Naive thymus-derived CD8-positive, alpha-beta T cell (primary cell): Measurements from ENCODE around the gene ANXA2R. TPM values are rescaled to one million over a fixed set of nuclear protein-coding genes. Genes with fewer than 3 reads are reported as not detected.

ENCODE experiments used
- ATAC-seq, 2 donors: fragments of 150-1000 bp; cut with Tn5 transposase in 1 of 2; sonication (Bioruptor Pico), chemical (Tn5 transposase) in 1 of 2; 1 replicate in 1 of 2; 2 replicates in 1 of 2; pipeline ENCODE4 v1.10.0; 2021; ENCODE audit warnings: mild to moderate bottlenecking in 2 of 2, moderate library complexity in 2 of 2
- POLR2A ChIA-PET: fragments of 350-600 bp; sonication (Branson Sonifier 250); formaldehyde crosslinking; loops from one replicate; lab custom pipeline; 2021; ENCODE audit warnings: antibody characterized with exemption; lab: Charles Lee
- DNase-seq, 10 donors: peaks; one replicate each; pipeline versions ENCODE4 v3.0.0 to v3.0.0-alpha.2; 2020 to 2022
- H3K27ac Mint-ChIP-seq, 10 donors: one replicate each; pipeline ENCODE4 v1.8.0; 2020 to 2022; ENCODE audit warnings: mild to moderate bottlenecking in 10 of 10, mixed read lengths in 10 of 10, moderate library complexity in 4 of 10, inconsistent platforms in 1 of 10
- H3K27me3 Mint-ChIP-seq, 5 donors: one replicate each; pipeline ENCODE4 v1.8.0; 2021 to 2022; ENCODE audit warnings: mixed read lengths in 5 of 5
- H3K36me3 Mint-ChIP-seq, 3 donors: one replicate each; pipeline ENCODE4 v1.8.0; 2020 to 2022; ENCODE audit warnings: mixed read lengths in 3 of 3, mild to moderate bottlenecking in 2 of 3, inconsistent platforms in 1 of 3
- H3K4me1 Mint-ChIP-seq, 4 donors: one replicate each; pipeline ENCODE4 v1.8.0; 2021 to 2022; ENCODE audit warnings: mixed read lengths in 4 of 4
- H3K4me3 Mint-ChIP-seq, 10 donors: one replicate each; pipeline ENCODE4 v1.8.0; 2020 to 2022; ENCODE audit warnings: mild to moderate bottlenecking in 10 of 10, mixed read lengths in 10 of 10, moderate library complexity in 6 of 10, inconsistent platforms in 1 of 10
- H3K9me3 Mint-ChIP-seq, 9 donors: one replicate each; pipeline ENCODE4 v1.8.0; 2020 to 2022; ENCODE audit warnings: mixed read lengths in 9 of 9, mild to moderate bottlenecking in 3 of 9, inconsistent platforms in 1 of 9, moderate library complexity in 1 of 9
- polyA plus RNA-seq, 3 donors: library from polyadenylated mRNA; unstranded; fragments of 300-500 nt; fragmentation: Illumina TruSeq; gene quantifications; one replicate each; pipeline ENCODE4 v1.2.3, GENCODE V29; 2021
- total RNA-seq, 8 experiments: library from RNA in 2 of 8; stranded (reverse) in 2 of 8; gene quantifications; one replicate each; pipeline ENCODE4 v1.2.3 and lab custom pipeline; 2021 to 2026

The ANXA2R gene
- total and polyA plus RNA-seq, 5 experiments from 2014 or later = 51.5 to 72.7 (median 65.9) TPM

DNA sequence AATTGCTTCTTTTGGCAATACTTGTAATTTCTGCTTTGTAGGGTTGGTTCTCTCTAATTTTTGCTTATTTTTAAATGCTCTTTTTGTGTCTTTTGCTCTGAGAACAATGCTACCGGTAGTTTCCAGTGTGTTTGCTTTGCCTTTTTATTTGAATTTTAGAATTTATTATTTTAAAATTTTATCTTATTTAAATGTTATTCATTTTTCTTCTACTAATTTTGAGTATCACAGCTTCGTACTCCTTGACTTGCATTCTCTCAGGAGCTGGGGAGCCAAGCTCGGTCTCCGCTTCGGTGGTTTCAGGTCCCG lies 45.9 kb downstream of the ANXA2R start:
- Mint-ChIP-seq H3K27me3 (no peaks in the 10 kb centered on the region), H3K9me3 (peaks cover 0 to 3% (median 0%) of the 10 kb centered on the region in 9 donors), H3K4me1 (peaks cover 12 to 41% (median 34%) of the 10 kb centered on the region in 4 donors), H3K27ac (peak overlapping the region; percentile 97 to 100 (median 100)), H3K4me3 (peak overlapping the region; percentile 87 to 100 (median 100)), H3K36me3 (peaks cover 0 to 12% (median 0%) of the 10 kb centered on the region in 3 donors)
- DNase-seq (no peak), ATAC-seq (no peak)
- POLR2A ChIA-PET = interaction anchor here (0.8 to 12.6 kb wide), 17 partner anchors 14 to 1124 kb away, joined by 3 to 775 read pairs (median 43); partner anchors contain the start of genes ANXA2R, HMGCS1, NNT and OXCT1

DNA sequence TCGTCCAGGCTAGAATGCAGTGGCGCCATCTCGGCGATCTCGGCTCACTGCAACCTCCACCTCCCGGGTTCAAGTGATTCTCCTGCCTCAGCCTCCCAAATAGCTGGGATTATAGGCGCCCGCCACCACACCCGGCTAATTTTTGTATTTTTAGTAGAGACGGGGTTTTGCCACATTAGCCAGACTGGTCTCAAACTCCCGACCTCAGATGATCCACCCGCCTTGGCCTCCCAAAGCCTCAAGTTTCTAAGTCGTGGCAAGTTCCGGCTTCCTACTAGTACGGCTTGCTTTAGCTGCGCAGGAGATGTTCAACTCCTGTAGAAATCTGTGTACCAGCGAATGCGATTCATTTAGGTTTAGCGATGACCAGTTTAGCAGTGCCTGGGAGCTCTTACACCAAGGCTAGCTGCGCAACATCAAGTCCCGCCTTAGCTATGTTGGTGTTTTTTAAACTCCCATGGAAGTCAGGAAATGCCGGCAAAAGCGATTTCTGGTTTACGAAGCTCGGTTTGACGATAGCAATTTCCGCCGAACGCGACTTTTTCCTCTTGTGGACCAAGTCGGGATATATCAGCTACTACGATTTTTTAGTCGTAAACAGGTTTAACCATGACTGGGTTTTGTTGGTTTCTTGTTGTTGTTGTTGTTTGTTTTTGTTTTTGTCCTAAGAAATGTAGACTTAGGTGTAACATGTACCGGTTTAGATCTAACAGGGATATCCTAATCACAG lies 46.4 kb downstream of the ANXA2R start:
- Mint-ChIP-seq H3K9me3 (peaks cover 0 to 3% (median 0%) of the 10 kb centered on the region in 9 donors), H3K36me3 (peaks cover 0 to 12% (median 2%) of the 10 kb centered on the region in 3 donors), H3K27me3 (no peaks in the 10 kb centered on the region), H3K4me1 (peaks cover 12 to 46% (median 39%) of the 10 kb centered on the region in 4 donors), H3K4me3 (peak overlapping the region; percentile 87 to 100 (median 100)), H3K27ac (peak overlapping the region; percentile 97 to 100 (median 100))
- DNase-seq = peak in 9 of 10 donors; percentile 40 to 84 (median 73)
- ATAC-seq = peak; percentile 26 to 30
- POLR2A ChIA-PET = interaction anchor here (0.7 to 12.6 kb wide), 24 partner anchors 14 to 1123 kb away, joined by 3 to 775 read pairs (median 10); partner anchors contain the start of genes ANXA2R, HMGCS1, NNT and OXCT1

DNA sequence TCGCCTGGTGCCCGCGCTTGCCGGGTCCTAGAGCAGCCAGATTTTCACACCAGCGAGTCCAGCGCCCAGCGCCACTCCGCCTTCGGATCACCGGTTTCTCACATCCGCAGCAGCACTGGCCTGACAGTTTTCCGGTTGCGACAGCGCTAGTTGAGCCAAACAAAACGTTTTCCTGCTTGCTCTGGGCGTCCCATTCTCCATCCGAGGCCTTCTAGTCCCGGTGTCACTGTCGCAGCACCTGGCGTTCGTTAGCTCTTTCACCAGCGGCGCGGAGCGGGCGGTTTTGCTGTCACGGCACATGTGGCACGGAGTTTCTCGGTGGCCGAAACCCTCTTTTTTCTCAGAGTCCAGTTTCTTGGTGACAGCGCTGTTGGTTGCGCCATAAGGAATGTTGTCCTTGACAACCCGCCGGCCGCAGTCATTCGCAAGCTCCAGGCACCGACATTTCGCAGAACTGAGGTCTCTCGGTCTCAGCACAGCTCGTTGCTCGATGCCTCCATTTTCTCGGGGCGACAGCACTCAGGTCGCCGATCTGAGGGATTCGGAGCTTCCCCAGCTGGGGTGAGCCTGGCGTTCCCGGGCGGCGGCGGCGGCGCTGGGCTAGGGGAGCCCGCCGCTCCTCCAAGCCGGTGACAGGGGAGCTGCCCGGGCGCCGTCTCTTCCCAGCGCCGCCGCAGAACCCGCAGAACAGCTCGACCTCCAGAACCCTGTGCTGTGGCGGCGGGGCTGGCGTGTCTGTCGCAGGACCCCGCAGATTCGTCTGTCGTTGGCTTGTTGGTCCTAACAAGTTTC lies 47.8 kb downstream of the ANXA2R start:
- Mint-ChIP-seq H3K9me3 (peaks cover 0 to 3% (median 0%) of the 10 kb centered on the region in 9 donors), H3K27ac (peak overlapping the region; percentile 97 to 100 (median 100))
- POLR2A ChIA-PET = interaction anchor here (0.7 to 12.6 kb wide), 29 partner anchors 10 to 1198 kb away, joined by 3 to 775 read pairs (median 6); partner anchors contain the start of genes ANXA2R, HMGCS1, RIMOC1 and TMEM267

DNA sequence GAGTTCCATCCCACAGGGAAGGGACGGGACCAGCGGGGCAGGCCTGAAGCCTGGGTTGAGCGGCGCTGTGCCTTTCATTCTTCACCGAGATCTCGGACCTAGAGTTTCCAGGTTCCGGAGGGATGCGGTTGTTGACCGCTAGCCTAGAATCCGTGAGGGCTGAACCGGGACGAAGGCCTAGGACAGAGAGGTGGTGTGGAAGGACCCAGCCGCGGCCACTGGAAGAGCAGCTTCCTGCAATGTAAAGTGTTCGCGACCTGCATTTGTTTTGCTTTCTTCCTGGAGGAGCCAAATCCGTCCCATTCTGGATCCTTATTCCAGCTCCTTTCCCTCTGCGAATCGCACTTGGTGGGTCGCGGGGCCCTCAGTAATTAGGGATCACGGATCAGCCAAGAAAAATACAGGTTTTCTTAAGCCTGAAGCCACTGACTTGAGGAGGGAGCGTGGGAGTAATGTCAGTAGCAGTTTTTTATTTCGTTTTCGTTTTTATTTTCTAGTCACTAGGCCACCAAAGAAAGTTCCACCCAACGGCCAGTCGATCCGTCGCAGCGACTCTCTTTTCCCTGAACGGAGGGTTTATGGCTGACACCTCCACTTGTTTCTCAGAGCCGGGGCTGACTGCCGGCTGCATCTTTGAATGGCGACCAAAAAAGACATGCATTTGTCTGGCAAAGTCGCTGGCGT lies 48.6 kb downstream of the ANXA2R start:
- H3K27ac Mint-ChIP-seq = peak overlapping the region; percentile 97 to 100 (median 100)
- ATAC-seq (no peak), DNase-seq (no peak)
- POLR2A ChIA-PET = interaction anchor here (1.1 to 12.6 kb wide), 22 partner anchors 9 to 1197 kb away, joined by 3 to 775 read pairs (median 10); partner anchors contain the start of genes ANXA2R, HMGCS1, TMEM267 and ZNF131
- H3K36me3 Mint-ChIP-seq = peaks cover 3 to 12% (median 7%) of the 10 kb centered on the region in 3 donors
- H3K27me3 Mint-ChIP-seq = no peaks in the 10 kb centered on the region
- peaks cover 22 to 58% (median 56%) of the 10 kb centered on the region in 4 donors for H3K4me1 Mint-ChIP-seq
- peak overlapping the region; percentile 87 to 100 (median 100) for H3K4me3 Mint-ChIP-seq
- H3K9me3 Mint-ChIP-seq = peaks cover 0 to 3% (median 0%) of the 10 kb centered on the region in 9 donors

More for the DNA sequence above, 47.8 kb downstream of the ANXA2R start:
- Mint-ChIP-seq H3K27me3 (no peaks in the 10 kb centered on the region), H3K4me3 (peak overlapping the region; percentile 87 to 100 (median 100)), H3K4me1 (peaks cover 17 to 58% (median 50%) of the 10 kb centered on the region in 4 donors), H3K36me3 (peaks cover 3 to 12% (median 7%) of the 10 kb centered on the region in 3 donors)
- ATAC-seq (peak; percentile 36 to 46), DNase-seq (peak; percentile 52 to 90 (median 80))

DNA sequence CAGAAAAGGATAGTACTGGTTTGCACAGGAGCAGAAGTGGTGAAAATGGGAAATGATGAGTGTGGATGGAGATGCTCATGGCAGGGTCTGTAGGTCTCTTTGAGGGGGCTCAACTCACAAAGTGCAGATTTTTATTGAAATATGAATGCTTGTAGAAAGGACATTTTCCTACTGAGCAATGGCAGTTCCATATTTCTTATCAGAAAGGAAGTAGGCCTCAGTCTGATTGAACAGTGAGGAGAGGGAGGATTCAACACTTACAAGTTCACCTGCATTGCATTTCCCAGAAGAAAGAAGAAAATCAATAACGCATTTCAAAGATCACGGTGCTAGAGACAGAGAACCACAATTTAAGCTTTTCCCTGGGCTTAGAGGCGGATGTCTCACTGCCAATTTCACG lies 49.2 kb downstream of the ANXA2R start:
- ATAC-seq (no peak), DNase-seq (peak in 2 of 10 donors; percentile 2 to 33)
- Mint-ChIP-seq H3K9me3 (peaks cover 0 to 3% (median 0%) of the 10 kb centered on the region in 9 donors), H3K4me3 (peak overlapping the region; percentile 87 to 100 (median 100)), H3K4me1 (peaks cover 25 to 61% (median 58%) of the 10 kb centered on the region in 4 donors), H3K27me3 (no peaks in the 10 kb centered on the region), H3K27ac (peak overlapping the region; percentile 97 to 100 (median 100)), H3K36me3 (peaks cover 7 to 17% (median 12%) of the 10 kb centered on the region in 3 donors)
- POLR2A ChIA-PET = interaction anchor here (0.6 to 12.6 kb wide), 15 partner anchors 12 to 494 kb away, joined by 3 to 775 read pairs (median 73); partner anchors contain the start of genes ANXA2R, HMGCS1, TMEM267 and ZNF131

Other genes with a start within 250 kb of the ANXA2R start
- gene SELENOP, start 228.4 kb downstream of the ANXA2R start, total RNA-seq = 1 to 10 TPM; 2.5 to 3.9 TPM
- gene SELENOP, start 228.4 kb downstream of the ANXA2R start, polyA plus RNA-seq = under 1 TPM in 2 of 3 donors, not detected in 1; 0.44 to 0.52 TPM
- gene ZNF131, start 80.6 kb upstream of the ANXA2R start, total RNA-seq = 10 to 100 TPM; 88.1 to 90.4 TPM
- gene ZNF131, start 80.6 kb upstream of the ANXA2R start, polyA plus RNA-seq = 10 to 100 TPM; 51.8 to 57.1 (median 55.5) TPM
- gene NIM1K, start 151.9 kb upstream of the ANXA2R start, total RNA-seq = under 1 TPM; 0.26 to 0.74 TPM
- not detected for gene NIM1K, start 151.9 kb upstream of the ANXA2R start, polyA plus RNA-seq